Pancreas (tissue), 10 donors: Measurements from ENCODE around the gene MXRA5. TPM values are rescaled to one million over a fixed set of nuclear protein-coding genes. Genes with fewer than 3 reads are reported as not detected.

Source experiments
- ATAC-seq, 4 donors: fragments of 200-7000 bp; cut with Tn5 transposase; one replicate each; pipeline versions ENCODE4 v1.8.0 to v1.9.1; 2020; ENCODE audit warnings: mild to moderate bottlenecking in 4 of 4, moderate library complexity in 4 of 4
- DNase-seq, 6 donors: peaks; one replicate each; pipeline ENCODE4 v3.0.0-alpha.2; 2020
- FAIRE-seq: peaks from 2 replicates; lab custom pipeline; 2012; peaks lifted over from hg19 to GRCh38; lab: Jason Lieb, UNC
- H3K27ac ChIP-seq, 4 donors: fragments of 200-600 bp; sonication (generic); 1 replicate in 3 of 4; 2 replicates in 1 of 4; pipeline versions ENCODE4 v1.5.0 to v1.8.0; 2020
- H3K27me3 ChIP-seq, 4 donors: fragments of 200-600 bp; one replicate each; pipeline ENCODE4 v1.8.0; 2021
- H3K36me3 ChIP-seq, 3 donors: fragments of 200-600 bp; sonication (generic) in 1 of 3; one replicate each; pipeline versions ENCODE4 v1.5.0 to v1.8.0; 2020 to 2021
- H3K4me1 ChIP-seq, 3 donors: fragments of 200-600 bp; one replicate each; pipeline ENCODE4 v1.8.0; 2021
- H3K4me3 ChIP-seq, 4 donors: fragments of 200-600 bp; sonication (generic) in 2 of 4; one replicate each; pipeline versions ENCODE4 v1.5.0 to v1.8.0; 2020 to 2021
- H3K9me3 ChIP-seq, 4 donors: fragments of 200-600 bp; one replicate each; pipeline ENCODE4 v1.8.0; 2021
- WGBS, 2 donors: extraction: QIAGEN DNeasy Blood & Tissue Kit; methylation state at CpG; one replicate each; pipeline ENCODE4 v1.1.7; 2013; 5-methylcytosine and 5-hydroxymethylcytosine counted together
- intact Hi-C, 3 donors: fragments of 100-400 bp; cut with DNase I; formaldehyde crosslinking; loops; one replicate each; pipeline versions ENCODE4 v1.11.1 to v1.14.2; 2022
- polyA plus RNA-seq, 2 donors: library from polyadenylated mRNA; stranded (reverse); fragments of 200-250 nt; gene quantifications; one replicate each; pipeline ENCODE4 v1.2.3, GENCODE V29; 2013
- total RNA-seq, 6 donors: library from RNA; stranded (reverse); fragmentation: NEBNext Ultra II Directional in 4 of 6; extraction: Animal tissue kit (Norgen Biotek cat#: 25700) in 4 of 6; gene quantifications; one replicate each; pipeline versions ENCODE4 v1.2.1 to v1.2.4, GENCODE V29; 2021 to 2023
- TF ChIP-seq, protein P1 (sequence below), 4 donors: fragments of 200-600 bp; sonication (generic) in 3 of 4; IDR thresholded peaks; one replicate each; pipeline versions ENCODE4 v1.5.0 to v1.8.0; 2021; ENCODE audit warnings: antibody characterized with exemption in 4 of 4
- donor health status: healthy with polysubstance abuse.
- donor health status: DM: no; HTN: no; CAD: no; lungs with moderate emphysema.
- donor health status: DM: no; HTN: no; CAD: no.
- donor health status: control.
- donor health status: control.
- donor health status: Bipolar disorder and iron deficiency.
- donor health status: DM: yes; HTN: yes; CAD: no.
- donor health status: DM: no; HTN: no; CAD: no.
- donor health status: DM: no; HTN: no; CAD: no.
- donor health status: DM: yes; HTN: yes; CAD: no.

Gene MXRA5
- total and polyA plus RNA-seq, 8 donors: 0.59 to 34.5 (median 3.9) TPM

DNA sequence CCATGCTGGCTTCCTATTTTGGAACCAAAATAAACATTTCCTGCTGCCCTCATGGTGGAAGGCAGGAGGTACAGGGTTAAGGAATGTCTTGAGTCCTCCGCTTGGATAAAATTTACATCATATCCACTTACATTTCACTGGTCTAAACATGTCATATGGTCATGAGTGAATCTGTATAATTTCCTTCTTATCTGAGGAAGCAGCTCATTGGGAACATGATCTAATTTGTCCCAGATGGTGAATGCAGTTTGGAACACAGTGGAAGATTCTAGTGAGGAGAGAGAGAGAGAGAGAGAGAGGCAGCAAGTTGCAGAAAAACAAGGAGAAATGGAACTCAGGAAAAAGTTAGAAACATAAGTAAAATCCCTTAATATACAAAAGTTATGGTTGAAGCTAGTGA, 46.8 kb downstream of the MXRA5 start:
- ATAC-seq (no peak), DNase-seq (no peak), FAIRE-seq (no peak)
- Histone ChIP-seq H3K27me3 (no peaks in the 10 kb centered on the region), H3K36me3 (no peaks in the 10 kb centered on the region), H3K27ac (no peak overlapping the region), H3K9me3 (no peaks in the 10 kb centered on the region), H3K4me1 (no peaks in the 10 kb centered on the region), H3K4me3 (no peak overlapping the region)
- intact Hi-C loops: no loop called here
- TF ChIP-seq, protein P1, sequence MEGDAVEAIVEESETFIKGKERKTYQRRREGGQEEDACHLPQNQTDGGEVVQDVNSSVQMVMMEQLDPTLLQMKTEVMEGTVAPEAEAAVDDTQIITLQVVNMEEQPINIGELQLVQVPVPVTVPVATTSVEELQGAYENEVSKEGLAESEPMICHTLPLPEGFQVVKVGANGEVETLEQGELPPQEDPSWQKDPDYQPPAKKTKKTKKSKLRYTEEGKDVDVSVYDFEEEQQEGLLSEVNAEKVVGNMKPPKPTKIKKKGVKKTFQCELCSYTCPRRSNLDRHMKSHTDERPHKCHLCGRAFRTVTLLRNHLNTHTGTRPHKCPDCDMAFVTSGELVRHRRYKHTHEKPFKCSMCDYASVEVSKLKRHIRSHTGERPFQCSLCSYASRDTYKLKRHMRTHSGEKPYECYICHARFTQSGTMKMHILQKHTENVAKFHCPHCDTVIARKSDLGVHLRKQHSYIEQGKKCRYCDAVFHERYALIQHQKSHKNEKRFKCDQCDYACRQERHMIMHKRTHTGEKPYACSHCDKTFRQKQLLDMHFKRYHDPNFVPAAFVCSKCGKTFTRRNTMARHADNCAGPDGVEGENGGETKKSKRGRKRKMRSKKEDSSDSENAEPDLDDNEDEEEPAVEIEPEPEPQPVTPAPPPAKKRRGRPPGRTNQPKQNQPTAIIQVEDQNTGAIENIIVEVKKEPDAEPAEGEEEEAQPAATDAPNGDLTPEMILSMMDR (IDR thresholded peaks at IDR 0.05): no peak
- 81 to 89% methylated on average over 1 of the region's 1 CpG for WGBS, 2 donors

DNA sequence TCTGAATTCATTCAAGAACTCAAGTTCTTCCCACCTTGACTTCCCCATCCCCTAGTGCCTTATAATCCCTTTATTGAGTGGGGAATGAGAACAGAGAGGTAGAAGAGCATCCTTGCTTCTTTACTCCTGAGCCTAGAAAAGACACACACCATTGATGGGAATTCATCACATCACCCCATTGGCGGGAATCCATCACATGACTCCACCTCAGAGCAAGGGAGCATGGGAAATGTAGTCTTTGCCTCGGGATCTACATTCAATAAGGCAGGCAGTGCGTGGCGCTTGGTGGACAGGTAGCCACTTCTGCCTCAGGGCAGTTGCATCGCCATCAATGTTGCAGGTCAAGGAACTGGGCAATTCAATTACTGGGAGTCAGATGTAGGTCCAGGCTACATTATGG, 50.7 kb downstream of the MXRA5 start:
- FAIRE-seq: no peak
- WGBS, 2 donors: 55 to 58% methylated on average over 5 of the region's 5 CpGs
- H3K27ac ChIP-seq: no peak overlapping the region
- no peak for DNase-seq
- TF ChIP-seq, protein P1 (IDR thresholded peaks at IDR 0.05): no peak
- H3K4me1 ChIP-seq: no peaks in the 10 kb centered on the region
- intact Hi-C loops: no loop called here
- ATAC-seq: no peak
- H3K27me3 ChIP-seq: no peaks in the 10 kb centered on the region
- H3K9me3 ChIP-seq: no peaks in the 10 kb centered on the region
- H3K36me3 ChIP-seq: no peaks in the 10 kb centered on the region
- H3K4me3 ChIP-seq: no peak overlapping the region

DNA sequence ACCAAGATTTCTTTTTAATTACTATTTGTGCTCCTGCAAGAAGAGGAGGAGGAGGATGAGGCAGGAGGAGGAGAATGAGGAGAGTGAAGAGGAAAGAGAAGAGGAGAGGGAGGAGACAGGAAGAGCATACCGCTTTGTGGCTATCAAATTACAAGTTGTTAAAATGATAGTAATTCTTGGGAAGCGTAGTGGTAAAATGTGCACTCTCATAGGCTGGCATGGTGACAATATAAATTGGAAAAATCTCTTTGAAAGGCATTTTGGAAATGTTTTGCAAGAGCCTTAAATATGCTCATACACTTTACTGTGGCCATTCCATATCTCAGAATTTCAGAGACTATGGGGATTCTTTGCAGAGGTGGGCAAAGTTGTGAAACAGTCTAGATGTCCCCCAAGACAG, 53.2 kb downstream of the MXRA5 start:
- TF ChIP-seq, protein P1 (IDR thresholded peaks at IDR 0.05): no peak
- ATAC-seq (no peak), FAIRE-seq (no peak), DNase-seq (no peak)
- WGBS, 2 donors: 69 to 77% methylated on average over 2 of the region's 2 CpGs
- Histone ChIP-seq H3K36me3 (no peaks in the 10 kb centered on the region), H3K27me3 (no peaks in the 10 kb centered on the region), H3K4me1 (no peaks in the 10 kb centered on the region), H3K9me3 (no peaks in the 10 kb centered on the region), H3K27ac (no peak overlapping the region), H3K4me3 (no peak overlapping the region)
- intact Hi-C loops: no loop called here

DNA sequence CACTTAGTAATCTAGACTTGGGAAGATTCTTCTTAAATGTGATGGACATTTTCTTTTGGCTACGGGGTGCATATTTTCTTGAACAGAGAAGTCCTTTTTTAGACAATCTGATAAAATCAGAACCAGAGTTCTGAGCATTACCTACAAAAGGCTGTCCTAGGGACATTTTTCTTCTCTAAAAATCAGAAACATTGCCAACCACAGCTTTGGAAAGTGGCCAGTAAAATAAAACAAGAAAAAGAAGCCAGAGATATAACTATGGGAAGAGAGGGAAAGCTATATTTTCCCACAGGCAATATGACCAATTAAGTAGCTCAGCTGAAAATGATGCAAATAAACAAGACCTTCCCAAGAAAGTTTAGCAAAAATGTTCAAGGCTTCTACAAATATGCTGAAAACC, 55.9 kb downstream of the MXRA5 start:
- intact Hi-C loops: no loop called here
- FAIRE-seq: no peak
- no peaks in the 10 kb centered on the region for H3K4me1 ChIP-seq
- no peak overlapping the region for H3K4me3 ChIP-seq
- ATAC-seq: no peak
- no peak for DNase-seq
- H3K9me3 ChIP-seq: no peaks in the 10 kb centered on the region
- 73 to 92% methylated on average over 1 of the region's 1 CpG for WGBS, 2 donors
- no peaks in the 10 kb centered on the region for H3K36me3 ChIP-seq
- TF ChIP-seq, protein P1 (IDR thresholded peaks at IDR 0.05): no peak
- no peak overlapping the region for H3K27ac ChIP-seq
- H3K27me3 ChIP-seq: no peaks in the 10 kb centered on the region

DNA sequence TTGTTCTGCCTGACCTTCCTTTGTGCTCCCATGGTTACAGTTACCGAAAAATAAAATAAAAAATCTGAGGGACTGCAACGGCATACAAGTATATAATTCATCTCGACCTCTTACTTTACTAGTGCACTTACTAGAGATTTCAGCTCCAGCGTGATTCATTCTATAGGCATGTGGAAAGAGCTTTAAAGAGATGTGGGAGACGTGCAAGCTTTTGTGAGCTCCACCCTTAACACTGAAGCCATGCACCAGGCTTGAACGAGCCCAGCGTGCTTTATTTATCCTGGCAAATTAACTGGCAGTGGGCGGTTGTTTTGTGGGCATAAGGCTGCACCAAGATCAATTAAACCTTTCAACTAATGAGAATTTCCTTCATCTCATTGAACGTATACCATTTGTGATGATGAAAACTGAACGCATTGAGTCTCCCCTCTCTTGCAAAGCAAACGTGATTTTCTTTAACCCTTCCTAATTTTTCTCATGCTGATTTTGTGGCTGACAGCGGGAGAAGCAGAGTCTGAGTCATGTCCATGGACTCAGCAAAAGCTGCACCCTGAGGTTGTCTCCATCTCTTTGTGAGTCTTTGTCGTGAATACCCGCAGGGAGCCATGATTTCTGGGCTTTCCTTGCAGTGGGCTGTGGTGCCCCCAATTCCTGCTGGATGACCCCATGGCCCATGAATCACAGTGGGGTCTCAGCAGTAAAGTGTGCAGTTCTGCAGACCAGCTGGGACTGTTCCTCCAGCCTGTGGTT, 60.1 kb downstream of the MXRA5 start:
- ATAC-seq: no peak
- Histone ChIP-seq H3K27me3 (no peaks in the 10 kb centered on the region), H3K36me3 (no peaks in the 10 kb centered on the region), H3K4me1 (no peaks in the 10 kb centered on the region), H3K9me3 (no peaks in the 10 kb centered on the region), H3K27ac (no peak overlapping the region), H3K4me3 (no peak overlapping the region)
- no peak for FAIRE-seq
- intact Hi-C loops: no loop called here
- no peak for DNase-seq
- TF ChIP-seq, protein P1 (IDR thresholded peaks at IDR 0.05): no peak
- WGBS, 2 donors: 57 to 60% methylated on average over 14 of the region's 14 CpGs
